Left ventricle myocardium inferior (tissue), 1 donor: ENCODE measurements around the gene TRIO. TPM values are rescaled to one million over a fixed set of nuclear protein-coding genes. Genes with fewer than 3 reads are reported as not detected.
"Not testable (repeated sequence)": the region's sequence is repeated elsewhere in the genome, so short reads cannot be mapped to it uniquely, and the experiment has no call there.

Experiments
- DNase-seq: peaks from one replicate; pipeline ENCODE4 v3.0.0-alpha.2; 2020
- H3K27ac ChIP-seq: fragments of 200-600 bp; replicated peaks from 2 replicates; pipeline ENCODE4 v1.8.0; 2021
- H3K27me3 ChIP-seq: fragments of 200-600 bp; 2 replicates; pipeline ENCODE4 v1.8.0; 2021; ENCODE audit warnings: low read depth
- H3K36me3 ChIP-seq: fragments of 200-600 bp; 2 replicates; pipeline ENCODE4 v1.8.0; 2021
- H3K4me1 ChIP-seq: fragments of 200-600 bp; 2 replicates; pipeline ENCODE4 v1.8.0; 2021
- H3K4me3 ChIP-seq: fragments of 200-600 bp; 2 replicates; pipeline ENCODE4 v1.8.0; 2021; ENCODE audit warnings: mild to moderate bottlenecking, moderate library complexity
- H3K9me3 ChIP-seq: fragments of 200-600 bp; replicated peaks from 2 replicates; pipeline ENCODE4 v1.8.0; 2021
- intact Hi-C: fragments of 100-400 bp; cut with micrococcal nuclease; formaldehyde crosslinking; loops from one replicate; pipeline ENCODE4 v1.11.0; 2022
- total RNA-seq: library from RNA; stranded (reverse); fragmentation: NEBNext Ultra II Directional; extraction: Animal tissue kit (Norgen Biotek cat#: 25700); gene quantifications from one replicate; pipeline ENCODE4 v1.2.1, GENCODE V29; 2021
- TF ChIP-seq, protein P1 (sequence below): fragments of 200-600 bp; IDR thresholded peaks from 2 replicates; pipeline ENCODE4 v1.8.0; 2021; ENCODE audit warnings: antibody characterized with exemption, mild to moderate bottlenecking, borderline replicate concordance
- donor health status: DM: no; HTN: yes; CAD: no; lungs with severe emphysema.

The TRIO gene
- total RNA-seq, 1 donor from 2014 or later: 52.8 TPM

GRCh38 chr5:14206028-14206725, 63.0 kb downstream of the TRIO start:
- no peak for DNase-seq
- intact Hi-C loops: no loop called here
- Histone ChIP-seq H3K27ac (no peak overlapping the region), H3K36me3 (no peaks in the 10 kb centered on the region), H3K27me3 (no peaks in the 10 kb centered on the region), H3K9me3 (no peaks in the 10 kb centered on the region), H3K4me3 (no peak overlapping the region), H3K4me1 (peaks cover 92% of the 10 kb centered on the region)
- TF ChIP-seq, protein P1, sequence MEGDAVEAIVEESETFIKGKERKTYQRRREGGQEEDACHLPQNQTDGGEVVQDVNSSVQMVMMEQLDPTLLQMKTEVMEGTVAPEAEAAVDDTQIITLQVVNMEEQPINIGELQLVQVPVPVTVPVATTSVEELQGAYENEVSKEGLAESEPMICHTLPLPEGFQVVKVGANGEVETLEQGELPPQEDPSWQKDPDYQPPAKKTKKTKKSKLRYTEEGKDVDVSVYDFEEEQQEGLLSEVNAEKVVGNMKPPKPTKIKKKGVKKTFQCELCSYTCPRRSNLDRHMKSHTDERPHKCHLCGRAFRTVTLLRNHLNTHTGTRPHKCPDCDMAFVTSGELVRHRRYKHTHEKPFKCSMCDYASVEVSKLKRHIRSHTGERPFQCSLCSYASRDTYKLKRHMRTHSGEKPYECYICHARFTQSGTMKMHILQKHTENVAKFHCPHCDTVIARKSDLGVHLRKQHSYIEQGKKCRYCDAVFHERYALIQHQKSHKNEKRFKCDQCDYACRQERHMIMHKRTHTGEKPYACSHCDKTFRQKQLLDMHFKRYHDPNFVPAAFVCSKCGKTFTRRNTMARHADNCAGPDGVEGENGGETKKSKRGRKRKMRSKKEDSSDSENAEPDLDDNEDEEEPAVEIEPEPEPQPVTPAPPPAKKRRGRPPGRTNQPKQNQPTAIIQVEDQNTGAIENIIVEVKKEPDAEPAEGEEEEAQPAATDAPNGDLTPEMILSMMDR: no peak

DNA sequence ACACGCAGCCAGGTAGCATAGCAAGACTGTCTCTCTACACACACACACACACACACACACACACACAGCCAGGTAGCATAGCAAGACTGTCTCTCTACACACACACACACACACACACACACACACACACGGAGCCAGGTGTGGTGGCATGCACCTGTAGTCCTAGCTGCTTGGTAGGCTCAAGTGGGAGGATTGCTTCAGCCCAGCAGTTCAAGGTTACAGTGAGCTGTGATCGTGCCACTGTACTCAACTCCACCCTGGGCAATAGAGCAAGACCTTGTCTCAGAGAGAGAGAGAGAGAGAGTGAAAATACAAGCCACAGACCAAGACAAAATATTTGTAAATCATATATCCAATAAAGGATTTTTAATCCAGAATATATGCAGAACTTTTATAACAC, 64.3 kb downstream of the TRIO start:
- intact Hi-C loops, H3K27ac ChIP-seq, H3K36me3 ChIP-seq, H3K27me3 ChIP-seq, H3K4me3 ChIP-seq, H3K9me3 ChIP-seq, DNase-seq: not testable (repeated sequence)
- H3K4me1 ChIP-seq: peaks cover 90% of the 10 kb centered on the region

GRCh38 chr5:14208071-14209021, 65.2 kb downstream of the TRIO start:
- Histone ChIP-seq H3K4me3 (no peak overlapping the region), H3K27ac (no peak overlapping the region), H3K9me3 (no peaks in the 10 kb centered on the region), H3K4me1 (peaks cover 90% of the 10 kb centered on the region), H3K27me3 (no peaks in the 10 kb centered on the region), H3K36me3 (no peaks in the 10 kb centered on the region)
- TF ChIP-seq, protein P1: no peak
- intact Hi-C loops: no loop called here
- DNase-seq: no peak

GRCh38 chr5:14209222-14209822, 66.2 kb downstream of the TRIO start:
- intact Hi-C loops: no loop called here
- no peak for DNase-seq
- Histone ChIP-seq H3K27me3 (no peaks in the 10 kb centered on the region), H3K9me3 (no peaks in the 10 kb centered on the region), H3K27ac (no peak overlapping the region), H3K4me1 (peaks cover 90% of the 10 kb centered on the region), H3K4me3 (no peak overlapping the region), H3K36me3 (no peaks in the 10 kb centered on the region)
- TF ChIP-seq, protein P1: no peak

GRCh38 chr5:14209836-14210235, 66.7 kb downstream of the TRIO start:
- intact Hi-C loops: no loop called here
- TF ChIP-seq, protein P1: no peak
- DNase-seq: no peak
- Histone ChIP-seq H3K9me3 (no peaks in the 10 kb centered on the region), H3K4me3 (no peak overlapping the region), H3K36me3 (no peaks in the 10 kb centered on the region), H3K27me3 (no peaks in the 10 kb centered on the region), H3K4me1 (peaks cover 85% of the 10 kb centered on the region), H3K27ac (no peak overlapping the region)
